HCT116 (cell line): ENCODE measurements around the gene COMMD10.

ENCODE experiments used
- CTCF ChIP-seq, 3 experiments: fragments of 200-600 bp in 1 of 3; sonication (generic) in 1 of 3; IDR thresholded peaks in 2 of 3; conservative IDR thresholded peaks in 1 of 3; 2 replicates each; pipeline ENCODE4 v1.5.1; 2012 to 2017; ENCODE audit warnings: low read depth in 2 of 3, low read length in 2 of 3, antibody characterized with exemption in 1 of 3, borderline replicate concordance in 1 of 3, control low read depth in 1 of 3, mild to moderate bottlenecking in 1 of 3, mixed read lengths in 1 of 3, mixed run types in 1 of 3, moderate library complexity in 1 of 3; ENCODE audit not compliant: insufficient read depth in 1 of 3
- EZH2 ChIP-seq: fragments of 200-600 bp; sonication (generic); IDR thresholded peaks from 2 replicates; pipeline ENCODE4 v1.6.1; 2017; ENCODE audit warnings: antibody characterized with exemption, mixed run types
- EZH2phosphoT487 ChIP-seq: fragments of 200-600 bp; IDR thresholded peaks from 2 replicates; pipeline ENCODE4 v1.6.1; 2018; ENCODE audit warnings: antibody characterized with exemption, borderline replicate concordance
- MAX ChIP-seq: IDR thresholded peaks from 2 replicates; pipeline ENCODE4 v1.6.1; 2012
- POLR2A ChIP-seq: IDR thresholded peaks from 2 replicates; pipeline ENCODE4 v1.7.0; 2011; ENCODE audit warnings: borderline replicate concordance; ENCODE audit not compliant: insufficient read depth, insufficient read length; ENCODE audit errors: extremely low read depth
- POLR2AphosphoS5 ChIP-seq: IDR thresholded peaks from 2 replicates; pipeline ENCODE4 v1.6.1; 2011; ENCODE audit warnings: mild to moderate bottlenecking, low read depth, low read length, moderate library complexity
- REST ChIP-seq: IDR thresholded peaks from 2 replicates; pipeline ENCODE4 v1.6.1; 2012; ENCODE audit warnings: low read depth
- SIN3A ChIP-seq: IDR thresholded peaks from 2 replicates; pipeline ENCODE4 v1.6.1; 2012; ENCODE audit warnings: low read depth
- TCF7L2 ChIP-seq: IDR thresholded peaks from 2 replicates; pipeline ENCODE4 v1.7.0; 2011; ENCODE audit warnings: borderline replicate concordance, inconsistent platforms; ENCODE audit not compliant: insufficient read depth, insufficient read length; ENCODE audit errors: extremely low read depth
- YY1 ChIP-seq: IDR thresholded peaks from 2 replicates; pipeline ENCODE4 v1.6.1; 2011; ENCODE audit warnings: low read length, low read depth, moderate library complexity, mild to moderate bottlenecking; ENCODE audit not compliant: insufficient replicate concordance; ENCODE audit errors: extremely low read depth
- ZBTB33 ChIP-seq: IDR thresholded peaks from 2 replicates; pipeline ENCODE4 v1.6.1; 2011; ENCODE audit warnings: mild to moderate bottlenecking, low read length, moderate library complexity; ENCODE audit not compliant: insufficient replicate concordance; ENCODE audit errors: extremely low read depth
- ZFX ChIP-seq: fragments of 450-650 bp; IDR thresholded peaks from 2 replicates; pipeline ENCODE4 v1.6.1; 2017
- ZNF274 ChIP-seq: fragments of 200-500 bp; sonication (Bioruptor generic); IDR thresholded peaks from 2 replicates; pipeline ENCODE4 v1.6.1; 2014; ENCODE audit warnings: mild to moderate bottlenecking, low read depth, low read length, inconsistent platforms

- TF ChIP-seq CTCF (IDR thresholded peaks at IDR 0.05 in 2 of 3, conservative IDR thresholded peaks at IDR 0.05 in 1 of 3; ENCODE audit: borderline replicate concordance in 1 of 3, insufficient read depth in 1 of 3, low read depth in 2 of 3, low read length in 2 of 3) (no peak), YY1 (no peak), MAX (no peak), ZNF274 (no peak), REST (no peak), EZH2 (no peak), SIN3A (no peak), POLR2A (no peak), EZH2phosphoT487 (no peak), POLR2AphosphoS5 (no peak), TCF7L2 (no peak), ZBTB33 (no peak), ZFX (no peak)
Measured at GRCh38 chr5:116296335-116297072, 211.7 kb downstream of the COMMD10 start.
